Psoas muscle (tissue), 8 donors: ENCODE results near the gene FOXN1. TPM values are rescaled to one million over a fixed set of nuclear protein-coding genes. Genes with fewer than 3 reads are reported as not detected.

Experiments
- ATAC-seq, 4 donors: fragments of 200-7000 bp; cut with Tn5 transposase; one replicate each; pipeline ENCODE4 v1.9.1; 2020; ENCODE audit warnings: moderate library complexity in 3 of 4, mild to moderate bottlenecking in 2 of 4
- DNase-seq, 2 donors: peaks; one replicate each; pipeline ENCODE4 v3.0.0-alpha.2; 2020
- H3K27ac ChIP-seq: fragments of 200-600 bp; one replicate; pipeline ENCODE4 v1.8.0; 2022
- H3K27me3 ChIP-seq, 3 donors: fragments of 200-600 bp in 1 of 3; one replicate each; pipeline versions ENCODE4 v1.6.1 to v1.8.0; 2013 to 2022; ENCODE audit warnings: low read length in 2 of 3, mild to moderate bottlenecking in 2 of 3, moderate library complexity in 1 of 3; ENCODE audit not compliant: insufficient read depth in 3 of 3
- H3K36me3 ChIP-seq, 2 donors: fragments of 200-600 bp in 1 of 2; one replicate each; pipeline versions ENCODE4 v1.6.1 to v1.8.0; 2013 to 2022; ENCODE audit warnings: low read depth in 1 of 2, mild to moderate bottlenecking in 1 of 2, moderate library complexity in 1 of 2; ENCODE audit not compliant: insufficient read depth in 1 of 2
- H3K4me1 ChIP-seq: fragments of 200-600 bp; one replicate; pipeline ENCODE4 v1.8.0; 2022
- H3K4me3 ChIP-seq: fragments of 200-600 bp; one replicate; pipeline ENCODE4 v1.8.0; 2022; ENCODE audit warnings: mild to moderate bottlenecking
- H3K9me3 ChIP-seq: fragments of 200-600 bp; one replicate; pipeline ENCODE4 v1.8.0; 2022
- WGBS, 3 donors: extraction: QIAGEN DNeasy Blood & Tissue Kit; methylation state at CpG; one replicate each; pipeline versions ENCODE4 v1.1.6 to v1.1.7; 2013; 5-methylcytosine and 5-hydroxymethylcytosine counted together
- intact Hi-C, 2 donors: fragments of 100-400 bp; cut with DNase I; formaldehyde crosslinking; loops; one replicate each; pipeline versions ENCODE4 v1.11.0 to v1.14.2; 2022
- polyA plus RNA-seq, 3 donors: library from polyadenylated mRNA; stranded (reverse); fragments of 200-250 nt; gene quantifications; one replicate each; pipeline ENCODE4 v1.2.3, GENCODE V29; 2013
- total RNA-seq, 4 donors: library from RNA; stranded (reverse); fragmentation: NEBNext Ultra II Directional in 2 of 4; extraction: Animal tissue kit (Norgen Biotek cat#: 25700) in 2 of 4; gene quantifications; one replicate each; pipeline versions ENCODE4 v1.2.1 to v1.2.4, GENCODE V29; 2021 to 2023
- TF ChIP-seq, protein P1 (sequence below): fragments of 200-600 bp; IDR thresholded peaks from one replicate; pipeline ENCODE4 v1.8.0; 2022; ENCODE audit warnings: antibody characterized with exemption
- donor health status: healthy with polysubstance abuse.
- donor health status: DM: no; HTN: no; CAD: no; lungs with moderate emphysema.
- donor health status: Bipolar disorder and iron deficiency.
- donor health status: healthy.
- donor health status: DM: yes; HTN: yes; CAD: no.
- donor health status: DM: no; HTN: no; CAD: no.
- donor health status: DM: no; HTN: no; CAD: no.
- donor health status: DM: yes; HTN: yes; CAD: no.

FOXN1 gene
- total and polyA plus RNA-seq, 7 donors: not detected

GRCh38 chr17:28470266-28470913 is 35.8 kb upstream of the FOXN1 start:
- ATAC-seq: no peak
- Histone ChIP-seq H3K9me3 (no peaks in the 10 kb centered on the region), H3K4me3 (no peak overlapping the region), H3K4me1 (no peaks in the 10 kb centered on the region), H3K27ac (no peak overlapping the region), H3K36me3 (no peaks in the 10 kb centered on the region), H3K27me3 (no peaks in the 10 kb centered on the region)
- 70 to 81% (median 76%) methylated on average over 7 of the region's 7 CpGs for WGBS, 3 donors
- DNase-seq: no peak
- intact Hi-C loops: no loop called here
- TF ChIP-seq, protein P1, sequence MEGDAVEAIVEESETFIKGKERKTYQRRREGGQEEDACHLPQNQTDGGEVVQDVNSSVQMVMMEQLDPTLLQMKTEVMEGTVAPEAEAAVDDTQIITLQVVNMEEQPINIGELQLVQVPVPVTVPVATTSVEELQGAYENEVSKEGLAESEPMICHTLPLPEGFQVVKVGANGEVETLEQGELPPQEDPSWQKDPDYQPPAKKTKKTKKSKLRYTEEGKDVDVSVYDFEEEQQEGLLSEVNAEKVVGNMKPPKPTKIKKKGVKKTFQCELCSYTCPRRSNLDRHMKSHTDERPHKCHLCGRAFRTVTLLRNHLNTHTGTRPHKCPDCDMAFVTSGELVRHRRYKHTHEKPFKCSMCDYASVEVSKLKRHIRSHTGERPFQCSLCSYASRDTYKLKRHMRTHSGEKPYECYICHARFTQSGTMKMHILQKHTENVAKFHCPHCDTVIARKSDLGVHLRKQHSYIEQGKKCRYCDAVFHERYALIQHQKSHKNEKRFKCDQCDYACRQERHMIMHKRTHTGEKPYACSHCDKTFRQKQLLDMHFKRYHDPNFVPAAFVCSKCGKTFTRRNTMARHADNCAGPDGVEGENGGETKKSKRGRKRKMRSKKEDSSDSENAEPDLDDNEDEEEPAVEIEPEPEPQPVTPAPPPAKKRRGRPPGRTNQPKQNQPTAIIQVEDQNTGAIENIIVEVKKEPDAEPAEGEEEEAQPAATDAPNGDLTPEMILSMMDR: no peak

DNA sequence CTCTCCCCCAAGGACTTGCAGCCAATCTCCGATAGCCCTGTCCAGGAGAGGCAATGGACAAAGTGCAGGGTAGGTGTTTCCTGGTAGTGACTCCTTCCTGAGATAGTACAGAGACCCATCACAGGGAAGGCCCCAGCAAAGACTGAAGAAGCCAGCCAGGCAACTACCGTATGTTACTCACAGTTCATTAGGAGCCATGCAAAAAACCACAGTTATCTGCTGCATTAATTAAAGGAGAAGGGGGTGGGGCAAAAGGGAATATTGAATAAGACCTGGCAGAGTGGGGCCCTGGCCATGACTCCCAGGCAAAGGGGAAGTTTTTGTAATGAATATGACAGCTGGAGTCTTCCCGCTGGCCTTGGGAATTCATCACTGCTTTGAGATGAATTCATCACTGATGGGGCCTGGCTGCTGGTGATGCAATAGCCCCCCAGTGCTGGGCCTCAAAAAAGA is 35.2 kb upstream of the FOXN1 start:
- no peaks in the 10 kb centered on the region for H3K4me1 ChIP-seq
- no peaks in the 10 kb centered on the region for H3K36me3 ChIP-seq
- TF ChIP-seq, protein P1: no peak
- WGBS, 3 donors: 58 to 70% (median 69%) methylated on average over 3 of the region's 3 CpGs
- no peak overlapping the region for H3K4me3 ChIP-seq
- no peak overlapping the region for H3K27ac ChIP-seq
- DNase-seq (no peak), ATAC-seq (no peak)
- no peaks in the 10 kb centered on the region for H3K27me3 ChIP-seq
- intact Hi-C loops: no loop called here
- H3K9me3 ChIP-seq: no peaks in the 10 kb centered on the region

DNA sequence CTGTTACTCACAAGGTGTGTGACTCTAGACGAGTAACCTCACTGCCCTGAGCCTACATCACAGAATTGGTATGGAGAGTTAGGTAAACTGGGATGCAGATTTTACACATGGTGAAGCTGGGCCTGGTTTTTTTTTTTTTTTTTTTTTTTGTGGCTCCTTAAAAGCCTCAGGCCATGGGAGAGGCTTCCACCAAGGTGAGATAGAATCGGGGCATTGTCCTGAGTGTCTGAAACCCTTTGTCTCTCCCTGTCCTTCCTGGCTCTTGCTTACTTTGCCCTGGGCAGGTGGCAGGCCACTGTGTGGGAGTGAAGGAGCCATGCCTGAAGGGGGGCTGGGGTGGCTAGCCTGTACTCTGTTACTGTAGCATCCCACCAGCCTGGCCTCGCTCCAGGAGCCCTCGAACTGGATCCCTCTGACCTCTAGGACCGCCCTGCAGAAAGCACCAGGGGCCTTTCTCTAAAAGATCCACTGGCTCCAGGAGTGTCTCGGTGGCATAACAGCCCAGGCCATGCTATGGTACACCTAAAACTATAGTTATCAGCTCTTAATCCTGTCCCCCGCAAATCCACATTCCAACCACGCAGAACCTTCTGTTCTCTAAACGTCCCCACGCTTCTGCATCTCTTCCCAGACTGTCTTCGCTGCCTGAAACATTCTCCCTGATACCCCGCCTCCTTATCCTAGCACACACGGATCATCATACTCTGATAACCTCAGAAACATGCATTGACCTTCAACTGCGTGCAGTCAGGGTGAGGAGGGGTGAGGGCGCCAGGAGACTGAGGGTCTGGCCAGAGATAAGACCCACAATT is 34.4 kb upstream of the FOXN1 start:
- H3K27me3 ChIP-seq: no peaks in the 10 kb centered on the region
- no peaks in the 10 kb centered on the region for H3K4me1 ChIP-seq
- ATAC-seq (no peak), DNase-seq (no peak)
- H3K27ac ChIP-seq: no peak overlapping the region
- WGBS, 3 donors: 65 to 73% (median 71%) methylated on average over 15 of the region's 15 CpGs
- no peaks in the 10 kb centered on the region for H3K36me3 ChIP-seq
- TF ChIP-seq, protein P1: no peak
- H3K4me3 ChIP-seq: no peak overlapping the region
- no peaks in the 10 kb centered on the region for H3K9me3 ChIP-seq
- intact Hi-C loops: no loop called here

- H3K4me1 ChIP-seq: no peaks in the 10 kb centered on the region
- H3K36me3 ChIP-seq: no peaks in the 10 kb centered on the region
- 82 to 88% (median 83%) methylated on average over 7 of the region's 7 CpGs for WGBS, 3 donors
- TF ChIP-seq, protein P1: no peak
- no peaks in the 10 kb centered on the region for H3K9me3 ChIP-seq
- no peak for ATAC-seq
- H3K27ac ChIP-seq: no peak overlapping the region
- no peak overlapping the region for H3K4me3 ChIP-seq
- intact Hi-C loops: no loop called here
- no peaks in the 10 kb centered on the region for H3K27me3 ChIP-seq
- no peak for DNase-seq
Observed at GRCh38 chr17:28472871-28473497, 33.2 kb upstream of the FOXN1 start.
